Neuron (in vitro differentiated cells): ENCODE results near the gene ACSS3.
"Not testable (repeated sequence)": the region's sequence is repeated elsewhere in the genome, so short reads cannot be mapped to it uniquely, and the experiment has no call there.

Source experiments
- H2AFZ ChIP-seq: one replicate; pipeline ENCODE4 v1.6.1; 2013; ENCODE audit warnings: low read depth, mild to moderate bottlenecking, inconsistent platforms, low read length, moderate library complexity
- H3K27me3 ChIP-seq: one replicate; pipeline ENCODE4 v1.6.1; 2013; ENCODE audit warnings: low read length; ENCODE audit not compliant: insufficient read depth
- H3K36me3 ChIP-seq: one replicate; pipeline ENCODE4 v1.6.1; 2013; ENCODE audit warnings: low read length; ENCODE audit not compliant: insufficient read depth
- H3K4me1 ChIP-seq: one replicate; pipeline ENCODE4 v1.6.1; 2013; ENCODE audit warnings: low read length; ENCODE audit not compliant: insufficient read depth
- H3K4me3 ChIP-seq: 2 replicates; pipeline ENCODE4 v1.5.1; 2013; ENCODE audit warnings: mild to moderate bottlenecking, low read length, moderate library complexity
- H3K9me3 ChIP-seq: one replicate; pipeline ENCODE4 v1.6.1; 2013; ENCODE audit warnings: low read length

The ACSS3 gene, protein sequence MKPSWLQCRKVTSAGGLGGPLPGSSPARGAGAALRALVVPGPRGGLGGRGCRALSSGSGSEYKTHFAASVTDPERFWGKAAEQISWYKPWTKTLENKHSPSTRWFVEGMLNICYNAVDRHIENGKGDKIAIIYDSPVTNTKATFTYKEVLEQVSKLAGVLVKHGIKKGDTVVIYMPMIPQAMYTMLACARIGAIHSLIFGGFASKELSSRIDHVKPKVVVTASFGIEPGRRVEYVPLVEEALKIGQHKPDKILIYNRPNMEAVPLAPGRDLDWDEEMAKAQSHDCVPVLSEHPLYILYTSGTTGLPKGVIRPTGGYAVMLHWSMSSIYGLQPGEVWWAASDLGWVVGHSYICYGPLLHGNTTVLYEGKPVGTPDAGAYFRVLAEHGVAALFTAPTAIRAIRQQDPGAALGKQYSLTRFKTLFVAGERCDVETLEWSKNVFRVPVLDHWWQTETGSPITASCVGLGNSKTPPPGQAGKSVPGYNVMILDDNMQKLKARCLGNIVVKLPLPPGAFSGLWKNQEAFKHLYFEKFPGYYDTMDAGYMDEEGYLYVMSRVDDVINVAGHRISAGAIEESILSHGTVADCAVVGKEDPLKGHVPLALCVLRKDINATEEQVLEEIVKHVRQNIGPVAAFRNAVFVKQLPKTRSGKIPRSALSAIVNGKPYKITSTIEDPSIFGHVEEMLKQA

GRCh38 chr12:81077686-81078441 lies at the start of gene ACSS3:
Gene ACSS3 (plus strand): TSS chr12:81078079. CDS start chr12:81078121, 42 bp downstream.
- Histone ChIP-seq H3K36me3 (no peaks in the 10 kb centered on the region), H3K4me1 (peaks cover 3% of the 10 kb centered on the region)

GRCh38 chr12:81034926-81035325 lies 43.0 kb upstream of the ACSS3 start:
- Histone ChIP-seq H3K4me3 (no peak overlapping the region), H3K9me3 (no peaks in the 10 kb centered on the region), H3K27me3 (no peaks in the 10 kb centered on the region), H3K36me3 (no peaks in the 10 kb centered on the region), H2AFZ (no peak overlapping the region), H3K4me1 (no peaks in the 10 kb centered on the region)

More at GRCh38 chr12:81077686-81078441, at the start of gene ACSS3:
- Histone ChIP-seq H2AFZ (peak within 1 kb of the TSS; percentile 88), H3K4me3 (peak within 1 kb of the TSS; percentile 60), H3K9me3 (no peaks in the 10 kb centered on the region), H3K27me3 (no peaks in the 10 kb centered on the region)

DNA sequence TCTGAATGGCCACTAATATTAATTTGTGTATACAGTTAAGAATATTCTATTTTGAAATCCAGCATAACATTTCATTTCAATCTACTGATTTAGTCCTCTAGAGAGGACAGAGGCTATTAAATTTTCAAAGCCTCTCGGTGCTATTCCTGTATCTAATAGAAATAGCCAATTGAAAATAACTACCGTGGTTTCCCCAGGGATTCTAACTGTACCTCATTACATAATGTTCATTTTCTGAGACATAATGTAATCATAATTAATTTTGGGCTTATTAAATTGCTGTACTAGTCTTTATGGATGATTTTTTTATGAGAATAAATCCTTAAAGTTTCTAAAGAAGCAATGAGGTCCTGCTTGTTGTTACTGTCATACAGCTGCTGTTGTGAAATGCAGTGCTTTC lies 38.6 kb upstream of the ACSS3 start:
- Histone ChIP-seq H2AFZ (no peak overlapping the region), H3K36me3 (no peaks in the 10 kb centered on the region), H3K27me3 (no peaks in the 10 kb centered on the region), H3K4me3 (no peak overlapping the region), H3K9me3 (no peaks in the 10 kb centered on the region), H3K4me1 (no peaks in the 10 kb centered on the region)

DNA sequence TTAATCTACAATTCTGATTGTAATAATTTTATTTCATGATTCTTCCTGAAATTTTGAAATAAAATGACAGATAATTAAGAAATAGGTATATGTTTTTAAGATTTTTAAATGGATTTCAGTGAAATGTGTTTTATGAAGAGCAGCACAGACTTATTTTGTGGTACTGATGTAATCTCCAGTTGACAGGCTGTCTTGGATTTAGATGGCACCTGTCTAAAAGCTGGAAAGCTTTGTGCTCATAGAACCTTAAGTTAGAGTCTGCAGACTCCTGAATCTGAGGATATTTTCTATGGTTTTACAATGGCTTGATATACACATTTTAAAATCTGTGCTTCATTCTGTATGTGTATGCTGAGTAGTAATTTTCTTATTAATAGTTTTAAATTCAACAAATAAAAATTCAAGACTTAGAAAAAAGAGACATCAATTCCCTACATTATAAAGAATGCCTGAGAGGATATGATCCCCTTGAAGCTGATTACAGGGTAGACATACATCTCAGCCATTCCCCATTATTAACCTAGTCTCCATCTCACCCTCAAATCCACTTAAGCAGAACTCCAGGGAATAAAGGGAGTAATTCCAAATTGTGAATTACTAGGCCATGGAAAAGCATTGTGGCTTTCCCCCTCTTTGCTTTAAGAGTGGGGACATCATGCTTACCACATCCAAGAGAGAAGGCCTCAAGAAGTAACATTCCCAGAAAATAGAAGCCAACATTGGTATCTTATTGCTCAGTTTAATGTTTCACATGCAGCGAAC lies 33.7 kb upstream of the ACSS3 start:
- Histone ChIP-seq H3K36me3 (no peaks in the 10 kb centered on the region), H3K9me3 (no peaks in the 10 kb centered on the region), H3K4me1 (no peaks in the 10 kb centered on the region), H3K27me3 (no peaks in the 10 kb centered on the region), H2AFZ (no peak overlapping the region), H3K4me3 (no peak overlapping the region)

- not testable (repeated sequence) for H3K9me3 ChIP-seq, H3K4me3 ChIP-seq, H3K36me3 ChIP-seq, H2AFZ ChIP-seq, H3K4me1 ChIP-seq, H3K27me3 ChIP-seq
Observed at GRCh38 chr12:81064971-81065370, 12.9 kb upstream of the ACSS3 start.

GRCh38 chr12:81070846-81071245 lies 7.0 kb upstream of the ACSS3 start:
- Histone ChIP-seq H3K4me1 (no peaks in the 10 kb centered on the region), H2AFZ (no peak overlapping the region), H3K36me3 (no peaks in the 10 kb centered on the region), H3K4me3 (no peak overlapping the region), H3K27me3 (no peaks in the 10 kb centered on the region), H3K9me3 (no peaks in the 10 kb centered on the region)

GRCh38 chr12:81075539-81075938 lies 2.3 kb upstream of the ACSS3 start:
- Histone ChIP-seq H3K27me3 (no peaks in the 10 kb centered on the region), H3K4me1 (peaks cover 3% of the 10 kb centered on the region), H2AFZ (no peak overlapping the region), H3K9me3 (no peaks in the 10 kb centered on the region), H3K36me3 (no peaks in the 10 kb centered on the region), H3K4me3 (no peak overlapping the region)

GRCh38 chr12:81077329-81077685 lies 572 bp upstream of the ACSS3 start:
- H3K27me3 ChIP-seq = no peaks in the 10 kb centered on the region
- no peaks in the 10 kb centered on the region for H3K36me3 ChIP-seq
- H3K4me3 ChIP-seq = peak overlapping the region; percentile 60
- peak overlapping the region; percentile 88 for H2AFZ ChIP-seq
- H3K9me3 ChIP-seq = no peaks in the 10 kb centered on the region
- peaks cover 3% of the 10 kb centered on the region for H3K4me1 ChIP-seq

- no peaks in the 10 kb centered on the region for H3K36me3 ChIP-seq
- no peaks in the 10 kb centered on the region for H3K9me3 ChIP-seq
- H3K27me3 ChIP-seq = no peaks in the 10 kb centered on the region
- H3K4me1 ChIP-seq = peaks cover 3% of the 10 kb centered on the region
- peak overlapping the region; percentile 60 for H3K4me3 ChIP-seq
- H2AFZ ChIP-seq = peak overlapping the region; percentile 88
Observed at GRCh38 chr12:81078469-81079196, 754 bp downstream of the ACSS3 start.

DNA sequence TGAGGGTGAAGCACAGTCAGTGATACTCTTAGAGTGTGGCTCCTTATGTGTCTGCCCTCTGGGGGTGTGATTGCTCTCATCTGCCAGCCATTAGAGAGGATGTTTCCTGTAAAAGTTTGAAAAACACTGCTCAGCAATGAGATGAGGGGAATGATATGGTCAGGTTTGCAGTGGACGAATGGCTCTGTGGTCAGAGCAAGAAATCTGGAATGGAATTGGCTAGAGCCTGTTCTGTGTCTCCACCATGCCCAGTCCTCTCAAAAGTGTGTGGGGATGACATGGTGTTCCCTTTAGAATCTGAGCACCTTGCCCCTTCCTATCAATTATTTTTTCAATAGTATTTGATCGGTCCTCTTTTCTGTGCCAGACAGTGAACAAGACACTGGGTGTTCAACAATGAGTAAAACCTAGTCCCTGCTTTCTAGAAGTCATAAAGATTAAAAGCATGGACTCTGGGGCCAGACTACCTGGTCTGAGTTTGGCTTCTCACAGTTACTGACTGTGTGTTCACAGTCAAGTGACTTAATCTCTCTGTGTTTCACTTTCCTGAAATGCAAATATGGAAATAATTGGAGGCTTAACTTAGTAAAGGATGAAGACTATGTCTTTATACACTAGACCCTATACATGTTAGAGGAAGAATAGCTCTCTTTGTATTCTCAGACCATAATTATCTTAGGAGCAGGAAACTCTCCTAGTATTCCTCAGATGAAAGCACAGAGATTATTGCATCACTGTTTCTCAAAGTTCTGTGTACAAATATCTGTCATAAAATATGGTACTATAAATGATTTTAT lies 1.6 kb downstream of the ACSS3 start:
- Histone ChIP-seq H3K27me3 (no peaks in the 10 kb centered on the region), H3K9me3 (no peaks in the 10 kb centered on the region), H3K4me1 (peaks cover 3% of the 10 kb centered on the region), H3K36me3 (no peaks in the 10 kb centered on the region), H3K4me3 (peak overlapping the region; percentile 60), H2AFZ (no peak overlapping the region)

DNA sequence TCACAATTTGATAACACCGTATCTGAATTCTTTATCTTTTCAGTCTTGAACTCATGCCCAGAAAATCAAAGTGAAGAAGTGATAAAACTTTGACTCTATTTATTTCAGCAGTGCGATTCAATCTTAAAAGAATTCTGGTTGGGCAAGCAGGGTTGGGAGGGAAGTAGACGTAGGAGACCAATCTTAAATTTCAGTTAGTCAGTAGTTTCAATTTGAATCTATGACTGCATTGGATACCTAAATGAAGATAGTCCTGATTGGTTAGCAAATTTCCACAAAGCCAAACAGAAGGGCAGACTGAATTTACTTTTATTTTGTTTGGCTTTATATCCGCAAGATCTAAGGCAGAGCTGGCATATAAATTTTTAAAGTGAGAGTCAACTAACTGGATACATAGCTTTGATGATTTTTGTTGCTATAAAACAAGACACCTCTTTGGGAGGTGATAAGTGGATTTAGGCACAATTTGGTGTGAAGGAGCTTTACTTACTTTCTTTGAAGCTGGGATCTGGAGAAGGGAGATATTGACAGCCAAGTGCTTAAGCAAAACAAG lies 2.6 kb downstream of the ACSS3 start:
- no peak overlapping the region for H2AFZ ChIP-seq
- H3K4me3 ChIP-seq = no peak overlapping the region
- H3K36me3 ChIP-seq = no peaks in the 10 kb centered on the region
- no peaks in the 10 kb centered on the region for H3K9me3 ChIP-seq
- H3K4me1 ChIP-seq = peaks cover 3% of the 10 kb centered on the region
- no peaks in the 10 kb centered on the region for H3K27me3 ChIP-seq
